LHCN-M2 (cell line): ENCODE results near the gene TSC2. TPM values are rescaled to one million over a fixed set of nuclear protein-coding genes. Genes with fewer than 3 reads are reported as not detected.
"Not testable (repeated sequence)": the region's sequence is repeated elsewhere in the genome, so short reads cannot be mapped to it uniquely, and the experiment has no call there.

Experiments
- DNase-seq: peaks from one replicate; pipeline ENCODE4 v3.0.0-alpha.2; 2012; ENCODE audit warnings: low read depth
- total RNA-seq: library from RNA; depleted of rRNA; stranded (reverse); fragments of >200 nt; gene quantifications from 2 replicates; pipeline ENCODE4 v1.2.3, GENCODE V29; 2014

TSC2 gene
- total RNA-seq, 1 experiment from 2014 or later = 52.2 TPM

GRCh38 chr16:2009791-2010510 lies 37.8 kb upstream of the TSC2 start, which contains the start of gene ZNF598:
TSS of gene ZNF598 (minus strand) at chr16:2009821.
- peak; percentile 85 for DNase-seq

DNA sequence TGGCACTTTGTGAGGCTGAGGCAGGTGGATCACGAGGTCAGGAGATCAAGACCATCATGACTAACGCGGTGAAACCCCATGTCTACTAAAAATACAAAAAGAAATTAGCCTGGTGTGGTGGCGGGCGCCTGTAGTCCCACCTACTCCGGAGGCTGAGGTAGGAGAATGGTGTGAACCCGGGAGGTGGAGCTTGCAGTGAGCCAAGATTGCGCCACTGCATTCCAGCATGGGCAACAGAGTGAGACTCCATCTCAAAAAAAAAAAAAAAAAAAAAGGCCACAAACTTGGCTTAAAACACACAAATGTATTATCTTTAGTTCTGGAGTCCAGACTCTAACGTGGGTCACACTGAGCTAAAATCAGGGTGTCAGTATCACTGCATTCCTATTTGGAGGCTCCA lies 36.1 kb upstream of the TSC2 start:
- not testable (repeated sequence) for DNase-seq

DNA sequence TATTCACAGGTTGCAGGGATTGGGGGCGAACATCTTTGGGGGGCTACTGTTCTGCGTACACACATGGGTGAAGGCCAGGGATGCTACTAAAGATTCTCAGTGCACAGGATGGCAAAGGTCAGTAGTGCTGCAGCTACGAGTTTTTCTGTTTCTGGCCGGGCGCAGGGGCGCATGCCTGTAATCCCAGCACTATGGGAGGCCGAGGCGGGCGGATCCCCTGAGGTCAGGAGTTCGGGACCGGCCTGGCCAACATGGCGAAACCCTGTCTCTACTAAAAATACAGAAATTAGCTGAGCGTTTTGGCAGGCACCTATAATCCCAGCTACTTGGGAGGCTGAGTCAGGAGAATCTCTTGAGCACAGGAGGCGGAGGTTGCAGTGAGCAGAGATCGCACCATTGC lies 34.3 kb upstream of the TSC2 start:
- no peak for DNase-seq

GRCh38 chr16:2015117-2015946 lies 32.5 kb upstream of the TSC2 start:
- no peak for DNase-seq

GRCh38 chr16:2015947-2016208 lies 31.9 kb upstream of the TSC2 start:
- DNase-seq = no peak

- no peak for DNase-seq
These were observed 31.3 kb upstream of the TSC2 start for GRCh38 chr16:2016407-2016922.

DNA sequence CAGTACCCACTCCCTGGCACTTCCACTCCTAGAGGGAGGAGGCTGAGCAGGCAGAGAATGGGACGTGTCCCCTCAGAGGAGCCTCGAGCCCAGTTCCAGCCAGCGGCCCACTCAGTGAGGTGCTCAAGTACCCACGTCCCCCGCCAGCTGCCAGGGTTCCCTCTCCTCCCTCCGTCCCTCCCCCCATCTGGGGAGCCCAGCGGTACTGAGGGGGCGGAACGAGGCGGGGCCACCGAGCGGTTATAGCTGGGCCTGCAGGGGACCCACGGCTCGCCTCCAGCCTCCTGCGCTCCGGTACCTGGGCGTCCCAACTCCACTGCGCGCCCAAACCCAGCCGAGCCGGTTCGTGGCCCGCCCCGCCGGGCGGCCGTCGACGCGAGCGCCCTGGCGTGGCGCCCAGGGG lies 28.3 kb upstream of the TSC2 start, which contains the start of gene NPW:
Gene NPW (plus strand): TSS at position 268 of the 403 bp plus-strand sequence.
- no peak for DNase-seq

- DNase-seq = no peak
These were observed 27.6 kb upstream of the TSC2 start for GRCh38 chr16:2019921-2020831.

GRCh38 chr16:2022723-2023091 lies 25.1 kb upstream of the TSC2 start:
- peak; percentile 43 for DNase-seq

GRCh38 chr16:2023092-2024031 lies 24.4 kb upstream of the TSC2 start:
- peak; percentile 76 for DNase-seq

DNA sequence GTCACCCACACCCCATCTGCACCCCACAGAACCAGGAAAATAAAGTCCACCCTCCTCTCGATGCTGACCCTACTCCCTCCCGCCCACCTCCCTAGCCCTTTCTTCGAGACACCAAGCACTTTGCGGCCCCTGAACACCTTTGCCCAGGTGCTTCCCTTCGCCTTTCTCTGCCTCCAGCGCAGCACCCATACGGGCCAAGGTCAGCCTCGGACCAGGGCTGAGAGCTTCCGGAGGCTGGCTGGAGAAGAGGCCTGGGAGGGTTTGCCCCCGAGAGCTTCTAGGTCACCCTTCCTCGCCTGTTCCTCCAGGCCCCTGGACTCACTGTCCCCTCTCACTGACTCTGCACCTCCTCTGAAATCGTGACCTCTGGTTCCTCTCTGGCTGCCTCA lies 23.8 kb upstream of the TSC2 start:
- no peak for DNase-seq

DNA sequence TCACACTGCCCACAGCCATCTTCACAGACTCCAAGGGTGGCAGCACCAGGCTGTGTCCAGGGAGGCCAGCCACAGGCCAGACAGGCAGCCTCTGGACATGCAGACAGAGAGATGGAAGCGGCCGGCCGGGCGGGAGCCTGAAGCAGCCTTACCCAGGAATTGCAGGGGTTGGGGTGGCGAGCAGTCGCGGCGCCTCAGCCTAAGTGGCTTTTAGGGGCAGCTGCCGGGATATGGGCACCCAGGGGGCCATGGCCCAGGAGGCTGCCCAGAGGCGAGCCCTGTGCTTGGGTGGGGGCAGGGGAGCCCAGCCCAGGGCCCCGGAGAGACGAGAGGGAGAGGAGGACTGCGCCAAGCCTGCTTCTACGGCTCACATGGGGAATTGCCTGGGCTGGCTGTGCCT lies 22.5 kb upstream of the TSC2 start:
- DNase-seq = no peak

- DNase-seq = no peak
These were observed 21.8 kb upstream of the TSC2 start for GRCh38 chr16:2025878-2026460.

DNA sequence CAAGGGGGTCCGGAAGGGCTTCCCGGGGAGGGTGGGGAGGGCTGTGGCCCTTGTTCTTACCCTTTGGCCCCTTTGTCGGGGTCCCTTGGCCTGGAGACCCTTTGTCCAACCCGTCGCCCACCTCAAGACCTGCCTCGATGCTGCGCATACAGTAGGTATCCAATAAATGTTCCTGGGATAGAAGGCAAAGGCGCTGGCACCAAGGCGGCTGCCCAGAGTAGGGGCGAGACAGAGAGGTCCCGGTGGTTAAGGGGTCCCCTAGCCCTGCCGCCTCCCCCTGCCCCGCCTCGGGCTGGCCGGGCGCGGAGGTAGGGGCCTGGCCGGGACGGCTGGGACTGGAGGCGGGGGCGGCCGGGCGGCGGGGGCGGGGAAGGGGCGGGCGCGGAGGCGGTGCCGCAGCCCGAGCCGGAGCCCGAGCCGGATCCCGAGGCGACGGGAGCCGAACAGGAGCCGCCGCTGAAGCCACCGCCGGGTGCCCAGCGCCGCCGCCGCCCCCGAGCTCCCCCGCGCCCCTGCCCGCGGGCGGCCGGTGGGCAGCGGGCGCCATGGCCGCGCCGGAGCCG lies 21.2 kb upstream of the TSC2 start, which contains the start of gene NHERF2:
Gene NHERF2 (plus strand): TSS at position 442 of the 563 bp plus-strand sequence. CDS start 104 bp downstream, at position 546.
- DNase-seq = no peak

- no peak for DNase-seq
These were observed 20.5 kb upstream of the TSC2 start for GRCh38 chr16:2027024-2028010.

- DNase-seq = no peak
These were observed 19.6 kb upstream of the TSC2 start for GRCh38 chr16:2028146-2028545.

- no peak for DNase-seq
These were observed 19.1 kb upstream of the TSC2 start for GRCh38 chr16:2028620-2029220.

GRCh38 chr16:2029350-2029749 lies 18.4 kb upstream of the TSC2 start:
- DNase-seq = no peak
